HepG2 (cell line): ENCODE measurements around the gene UBE3B. TPM values are rescaled to one million over a fixed set of nuclear protein-coding genes. Genes with fewer than 3 reads are reported as not detected.

Source experiments
- ATF5 ChIP-seq: sonication (generic); formaldehyde crosslinking; IDR thresholded peaks from 2 replicates; pipeline ENCODE4 v1.4.0; 2020; ENCODE audit warnings: mild to moderate bottlenecking, low read depth, missing genetic modification reagents
- CHCHD3 ChIP-seq: sonication (generic); formaldehyde crosslinking; IDR thresholded peaks from 2 replicates; pipeline ENCODE4 v1.8.0; 2022; ENCODE audit warnings: mild to moderate bottlenecking, missing genetic modification reagents, moderate library complexity
- GATAD2A ChIP-seq: IDR thresholded peaks from 2 replicates; pipeline ENCODE4 v1.6.1; 2016
- IRX3 ChIP-seq: sonication (generic); formaldehyde crosslinking; IDR thresholded peaks from 2 replicates; pipeline ENCODE4 v1.8.1; 2023; ENCODE audit warnings: mild to moderate bottlenecking, low read depth, missing genetic modification reagents, borderline replicate concordance
- JUN ChIP-seq: sonication (generic); formaldehyde crosslinking; IDR thresholded peaks from 2 replicates; pipeline ENCODE4 v1.4.0; 2020; ENCODE audit warnings: mild to moderate bottlenecking, missing genetic modification reagents
- MAFG ChIP-seq: sonication (generic); formaldehyde crosslinking; IDR thresholded peaks from 2 replicates; pipeline ENCODE4 v1.5.1; 2020; ENCODE audit warnings: mild to moderate bottlenecking, missing genetic modification reagents
- MBNL3 ChIP-seq: fragments of 250-450 bp; sonication (Bioruptor Pico); conservative IDR thresholded peaks from 2 replicates; pipeline ENCODE4 v1.8.0; 2022; ENCODE audit warnings: mild to moderate bottlenecking, inconsistent platforms
- MEIS1 ChIP-seq: sonication (generic); formaldehyde crosslinking; IDR thresholded peaks from 2 replicates; pipeline ENCODE4 v1.9.0; 2021; ENCODE audit warnings: mild to moderate bottlenecking, missing genetic modification reagents, moderate library complexity, borderline replicate concordance
- NFKB2 ChIP-seq: sonication (generic); formaldehyde crosslinking; IDR thresholded peaks from 2 replicates; pipeline ENCODE4 v1.4.0; 2020; ENCODE audit warnings: missing genetic modification reagents, borderline replicate concordance
- NFYC ChIP-seq: IDR thresholded peaks from 2 replicates; pipeline ENCODE4 v1.6.1; 2016; ENCODE audit warnings: missing genetic modification reagents, missing compliant biosample characterization
- REPIN1 ChIP-seq: sonication (generic); formaldehyde crosslinking; IDR thresholded peaks from 2 replicates; pipeline ENCODE4 v1.8.0; 2022; ENCODE audit warnings: missing genetic modification reagents, low read depth, mild to moderate bottlenecking, borderline replicate concordance
- REXO4 ChIP-seq: sonication (generic); formaldehyde crosslinking; IDR thresholded peaks from 2 replicates; pipeline ENCODE4 v1.8.0; 2022; ENCODE audit warnings: missing genetic modification reagents, mild to moderate bottlenecking, borderline replicate concordance
- RFX5 ChIP-seq: IDR thresholded peaks from 2 replicates; pipeline ENCODE4 v1.6.1; 2011; ENCODE audit warnings: low read depth, low read length, improper control_type of control experiment
- RXRB ChIP-seq: IDR thresholded peaks from 2 replicates; pipeline ENCODE4 v1.6.1; 2016; ENCODE audit warnings: borderline replicate concordance, missing genetic modification reagents, missing compliant biosample characterization
- SIN3A ChIP-seq: IDR thresholded peaks from 2 replicates; pipeline ENCODE4 v1.6.1; 2011; ENCODE audit warnings: low read depth, mild to moderate bottlenecking, control low read depth, low read length, borderline replicate concordance
- ZNF142 ChIP-seq: sonication (generic); formaldehyde crosslinking; IDR thresholded peaks from 2 replicates; pipeline ENCODE4 v1.4.0; 2020; ENCODE audit warnings: missing genetic modification reagents
- ZNF550 ChIP-seq: sonication (generic); formaldehyde crosslinking; IDR thresholded peaks from 2 replicates; pipeline ENCODE4 v1.4.0; 2020; ENCODE audit warnings: mild to moderate bottlenecking, missing genetic modification reagents, borderline replicate concordance
- ZNF564 ChIP-seq: sonication (generic); formaldehyde crosslinking; IDR thresholded peaks from 2 replicates; pipeline ENCODE4 v1.8.1; 2023; ENCODE audit warnings: mild to moderate bottlenecking, missing genetic modification reagents
- ZNF567 ChIP-seq: sonication (generic); formaldehyde crosslinking; IDR thresholded peaks from 2 replicates; pipeline ENCODE4 v1.8.1; 2023; ENCODE audit warnings: mild to moderate bottlenecking, missing genetic modification reagents, borderline replicate concordance
- ZNF607 ChIP-seq: sonication (generic); formaldehyde crosslinking; IDR thresholded peaks from 2 replicates; pipeline ENCODE4 v1.5.1; 2020; ENCODE audit warnings: missing genetic modification reagents, mild to moderate bottlenecking, borderline replicate concordance
- ZNF652 ChIP-seq: IDR thresholded peaks from 2 replicates; pipeline ENCODE4 v1.6.1; 2016; ENCODE audit warnings: low read depth, borderline replicate concordance
- ZNF709 ChIP-seq: sonication (generic); formaldehyde crosslinking; IDR thresholded peaks from 2 replicates; pipeline ENCODE4 v1.5.0; 2020; ENCODE audit warnings: mild to moderate bottlenecking, missing genetic modification reagents
- ZSCAN25 ChIP-seq: sonication (generic); formaldehyde crosslinking; IDR thresholded peaks from 2 replicates; pipeline ENCODE4 v1.8.0; 2022; ENCODE audit warnings: mild to moderate bottlenecking, missing genetic modification reagents
- polyA plus RNA-seq, 8 experiments: library from polyadenylated mRNA; depleted of rRNA in 3 of 8; stranded (reverse) in 7 of 8; unstranded in 1 of 8; fragments of >200 nt; fragmentation: Illumina TruSeq in 4 of 8; extraction: Trizol in 4 of 8; gene quantifications; 2 replicates each; pipeline versions ENCODE4 v1.2.1 to v1.2.3, GENCODE V29; 2011 to 2016; ENCODE audit warnings: low read depth in 4 of 8, missing spikeins in 1 of 8, mixed read lengths in 1 of 8; ENCODE audit not compliant: insufficient read depth in 1 of 8
- total RNA-seq, 5 experiments: library from RNA; depleted of rRNA; stranded (reverse); fragments of >200 nt; fragmentation: Illumina TruSeq; extraction: Trizol; gene quantifications; 2 replicates each; pipeline ENCODE4 v1.2.3, GENCODE V29; 2016; ENCODE audit warnings: low read depth in 1 of 5

Gene UBE3B
- total and polyA plus RNA-seq, 2 of the 13 experiments (the other 11 are each of a cell fraction or from before 2014, with no cell fraction given) = 22.7 to 25.3 TPM

- TF ChIP-seq MAFG (CRISPR knock-in tag) (no peak), REXO4 (0 out of 2 replicates have a peak, but pooled peaks have one; percentile 55), SIN3A (peak; percentile 82; the same call in 1 of the 2 replicates), ZNF564 (peak; percentile 89; the same call in 1 of the 2 replicates), ATF5 (peak; percentile 25; the same call in 1 of the 2 replicates), IRX3 (CRISPR knock-in tag) (peak; percentile 81), MEIS1 (CRISPR knock-in tag) (peak; percentile 92), NFYC (CRISPR knock-in tag) (peak; percentile 95), MBNL3 (CRISPR knock-in tag) (no peak), ZNF550 (CRISPR knock-in tag) (0 out of 2 replicates have a peak, but pooled peaks have one; percentile 89), ZNF652 (CRISPR knock-in tag) (peak; percentile 14; the same call in 1 of the 2 replicates), RFX5 (peak; percentile 61), NFKB2 (peak; percentile 79; the same call in 1 of the 2 replicates), GATAD2A (CRISPR knock-in tag) (peak; percentile 85), ZNF567 (CRISPR knock-in tag) (peak; percentile 93; the same call in 1 of the 2 replicates), RXRB (CRISPR knock-in tag) (peak; percentile 68), ZNF709 (CRISPR knock-in tag) (peak; percentile 96), CHCHD3 (CRISPR knock-in tag) (peak; percentile 94; the same call in 1 of the 2 replicates), JUN (CRISPR knock-in tag) (peak; percentile 78), ZSCAN25 (CRISPR knock-in tag) (no peak), ZNF142 (CRISPR knock-in tag) (no peak), REPIN1 (peak; percentile 76), ZNF607 (CRISPR knock-in tag) (peak; percentile 79; the same call in 1 of the 2 replicates)
Measured at GRCh38 chr12:109573029-109573913, 95.8 kb downstream of the UBE3B start, which contains the start of the genes MMAB and MVK (continued).
